Activated CD4-positive, alpha-beta memory T cell treated with anti-CD3 and anti-CD28 coated beads, Interleukin-2, amount 10 ng/mL, durations not matched to agents 7 days and 5 days (primary cell): ENCODE measurements around the gene TPO. TPM values are rescaled to one million over a fixed set of nuclear protein-coding genes. Genes with fewer than 3 reads are reported as not detected.

Source experiments
- CTCF ChIA-PET: fragments of 350-600 bp; sonication (Branson Sonifier 250); formaldehyde crosslinking; loops from one replicate; lab custom pipeline; 2021; ENCODE audit warnings: antibody characterized with exemption, inconsistent platforms; lab: Charles Lee
- POLR2A ChIA-PET: fragments of 350-600 bp; sonication (Branson Sonifier 250); formaldehyde crosslinking; loops from one replicate; lab custom pipeline; 2021; ENCODE audit warnings: antibody characterized with exemption; lab: Charles Lee
- DNase-seq: peaks from one replicate; pipeline ENCODE4 v3.0.0-alpha.2; 2020
- H3K27ac Mint-ChIP-seq: one replicate; pipeline ENCODE4 v1.8.0; 2021; ENCODE audit warnings: mild to moderate bottlenecking, mixed read lengths
- H3K27me3 Mint-ChIP-seq: one replicate; pipeline ENCODE4 v1.8.0; 2021; ENCODE audit warnings: mixed read lengths
- H3K36me3 Mint-ChIP-seq: one replicate; pipeline ENCODE4 v1.8.0; 2021; ENCODE audit warnings: low read depth, mixed read lengths
- H3K4me1 Mint-ChIP-seq: one replicate; pipeline ENCODE4 v1.8.0; 2021; ENCODE audit warnings: mixed read lengths
- H3K4me3 Mint-ChIP-seq: one replicate; pipeline ENCODE4 v1.8.0; 2021; ENCODE audit warnings: mild to moderate bottlenecking, mixed read lengths
- H3K9me3 Mint-ChIP-seq: one replicate; pipeline ENCODE4 v1.8.0; 2021; ENCODE audit warnings: mixed read lengths
- total RNA-seq, 2 experiments: library from RNA; stranded (reverse); gene quantifications; one replicate each; pipeline ENCODE4 v1.2.3, GENCODE V29; 2021

The TPO gene
- total RNA-seq, 2 experiments from 2014 or later: 0.73 TPM; not detected in 1

GRCh38 chr2:1437537-1437936 is 24.3 kb downstream of the TPO start:
- Mint-ChIP-seq H3K27ac (no peak overlapping the region), H3K4me1 (no peaks in the 10 kb centered on the region), H3K9me3 (no peaks in the 10 kb centered on the region), H3K36me3 (no peaks in the 10 kb centered on the region), H3K4me3 (no peak overlapping the region), H3K27me3 (no peaks in the 10 kb centered on the region)
- ChIA-PET CTCF (no interaction called here), POLR2A (no interaction called here)
- no peak for DNase-seq

- Mint-ChIP-seq H3K27ac (no peak overlapping the region), H3K36me3 (no peaks in the 10 kb centered on the region), H3K4me1 (no peaks in the 10 kb centered on the region), H3K4me3 (no peak overlapping the region), H3K27me3 (no peaks in the 10 kb centered on the region), H3K9me3 (no peaks in the 10 kb centered on the region)
- no peak for DNase-seq
- POLR2A ChIA-PET: no interaction called here
- CTCF ChIA-PET: no interaction called here
Observed at GRCh38 chr2:1438972-1439371, 25.7 kb downstream of the TPO start.

DNA sequence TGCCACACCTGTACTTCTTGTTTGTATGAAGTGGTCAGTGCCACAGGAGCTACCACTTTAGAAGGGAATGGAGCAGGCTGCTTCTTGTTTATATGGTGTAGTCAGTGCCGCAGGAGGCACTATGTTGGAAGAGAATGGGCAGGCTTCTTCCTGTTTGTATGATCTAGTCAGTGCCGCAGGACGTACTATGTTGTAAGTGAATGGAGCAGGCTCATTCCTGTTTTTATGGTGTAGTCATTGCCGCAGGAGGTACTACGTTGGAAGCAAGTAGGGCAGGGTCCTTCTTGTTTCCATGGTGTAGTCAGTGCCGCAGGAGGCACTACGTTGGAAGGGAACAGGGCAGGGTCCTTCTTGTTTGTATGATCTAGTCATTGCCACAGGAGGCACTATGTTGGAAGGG is 27.3 kb downstream of the TPO start:
- ChIA-PET POLR2A (no interaction called here), CTCF (no interaction called here)
- Mint-ChIP-seq H3K4me3 (no peak overlapping the region), H3K9me3 (no peaks in the 10 kb centered on the region), H3K36me3 (no peaks in the 10 kb centered on the region), H3K4me1 (no peaks in the 10 kb centered on the region), H3K27me3 (no peaks in the 10 kb centered on the region), H3K27ac (no peak overlapping the region)
- DNase-seq: no peak

DNA sequence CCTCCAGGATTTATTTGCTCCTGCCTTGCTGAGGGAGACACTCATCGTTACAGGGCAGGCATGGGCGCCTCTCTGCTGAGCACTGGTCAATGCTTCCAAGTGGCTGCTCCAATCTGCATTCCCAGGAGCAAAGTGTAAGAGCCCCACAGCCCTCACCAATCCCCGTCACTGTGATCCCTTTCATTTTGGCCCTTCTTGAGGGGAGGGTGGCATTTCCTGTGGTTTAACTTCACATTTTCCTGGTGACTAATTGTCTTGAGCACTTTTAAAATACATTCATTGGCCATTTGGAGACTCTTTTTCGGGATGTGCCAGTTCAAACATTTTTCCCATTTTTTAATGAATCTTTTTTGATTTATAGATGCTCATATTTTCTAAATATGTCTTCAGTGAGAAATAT is 33.0 kb downstream of the TPO start:
- H3K4me1 Mint-ChIP-seq: no peaks in the 10 kb centered on the region
- H3K27ac Mint-ChIP-seq: no peak overlapping the region
- H3K4me3 Mint-ChIP-seq: no peak overlapping the region
- ChIA-PET CTCF (no interaction called here), POLR2A (no interaction called here)
- DNase-seq: no peak
- H3K27me3 Mint-ChIP-seq: peaks cover 5% of the 10 kb centered on the region
- H3K9me3 Mint-ChIP-seq: no peaks in the 10 kb centered on the region
- no peaks in the 10 kb centered on the region for H3K36me3 Mint-ChIP-seq

DNA sequence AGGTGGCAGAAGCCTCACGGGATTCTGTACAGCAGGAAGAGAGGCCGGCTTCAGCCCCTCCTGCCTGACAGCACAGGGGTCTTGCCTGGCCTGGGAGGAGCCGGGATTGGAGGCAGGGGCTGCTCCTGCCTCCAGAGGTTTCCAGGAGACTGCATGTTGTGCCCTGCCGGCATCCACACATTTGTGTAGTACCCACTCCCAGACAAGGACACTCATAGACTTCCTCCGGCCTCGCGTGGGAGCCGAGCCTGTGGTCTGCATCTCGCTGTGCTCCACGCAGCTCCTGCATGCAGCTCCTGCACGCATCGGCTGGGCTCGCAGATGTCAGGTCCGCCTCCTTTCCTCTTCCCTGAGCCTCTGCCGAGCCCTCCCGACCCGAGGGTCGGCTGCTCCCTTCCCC is 34.7 kb downstream of the TPO start:
- Mint-ChIP-seq H3K27ac (no peak overlapping the region), H3K27me3 (peaks cover 7% of the 10 kb centered on the region), H3K9me3 (no peaks in the 10 kb centered on the region), H3K4me1 (no peaks in the 10 kb centered on the region), H3K36me3 (no peaks in the 10 kb centered on the region), H3K4me3 (no peak overlapping the region)
- POLR2A ChIA-PET: no interaction called here
- CTCF ChIA-PET: no interaction called here
- DNase-seq: no peak

DNA sequence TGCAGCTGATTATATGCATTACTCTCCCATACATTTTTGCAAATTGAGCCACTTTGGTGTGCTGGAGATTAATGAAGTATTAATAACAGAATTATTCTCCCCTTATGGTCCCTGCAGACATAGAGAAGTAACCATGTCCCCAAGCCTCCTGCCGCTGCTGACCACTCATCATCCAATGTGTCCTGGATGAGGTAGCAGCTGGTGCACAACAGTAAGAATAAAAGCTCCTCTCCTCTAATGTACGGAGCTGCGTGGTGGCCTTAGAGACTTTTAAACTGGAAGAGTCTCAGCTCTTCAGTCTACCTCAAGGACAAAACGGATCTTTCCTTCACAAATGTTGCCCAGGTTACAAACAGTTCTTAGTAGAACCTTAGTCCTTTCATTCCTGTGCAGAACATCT is 37.7 kb downstream of the TPO start:
- Mint-ChIP-seq H3K27ac (no peak overlapping the region), H3K4me3 (no peak overlapping the region), H3K36me3 (no peaks in the 10 kb centered on the region), H3K4me1 (no peaks in the 10 kb centered on the region), H3K9me3 (peaks cover 2% of the 10 kb centered on the region), H3K27me3 (peaks cover 7% of the 10 kb centered on the region)
- ChIA-PET POLR2A (no interaction called here), CTCF (no interaction called here)
- DNase-seq: no peak

GRCh38 chr2:1451422-1451821 is 38.2 kb downstream of the TPO start:
- Mint-ChIP-seq H3K4me3 (no peak overlapping the region), H3K9me3 (peaks cover 3% of the 10 kb centered on the region), H3K27me3 (peaks cover 7% of the 10 kb centered on the region), H3K27ac (no peak overlapping the region), H3K4me1 (no peaks in the 10 kb centered on the region), H3K36me3 (no peaks in the 10 kb centered on the region)
- no peak for DNase-seq
- CTCF ChIA-PET: no interaction called here
- POLR2A ChIA-PET: no interaction called here

GRCh38 chr2:1453561-1453960 is 40.3 kb downstream of the TPO start:
- ChIA-PET CTCF (no interaction called here), POLR2A (no interaction called here)
- H3K27me3 Mint-ChIP-seq: peaks cover 5% of the 10 kb centered on the region
- H3K4me1 Mint-ChIP-seq: no peaks in the 10 kb centered on the region
- no peaks in the 10 kb centered on the region for H3K36me3 Mint-ChIP-seq
- no peak overlapping the region for H3K27ac Mint-ChIP-seq
- H3K9me3 Mint-ChIP-seq: peaks cover 10% of the 10 kb centered on the region
- no peak overlapping the region for H3K4me3 Mint-ChIP-seq
- DNase-seq: no peak

DNA sequence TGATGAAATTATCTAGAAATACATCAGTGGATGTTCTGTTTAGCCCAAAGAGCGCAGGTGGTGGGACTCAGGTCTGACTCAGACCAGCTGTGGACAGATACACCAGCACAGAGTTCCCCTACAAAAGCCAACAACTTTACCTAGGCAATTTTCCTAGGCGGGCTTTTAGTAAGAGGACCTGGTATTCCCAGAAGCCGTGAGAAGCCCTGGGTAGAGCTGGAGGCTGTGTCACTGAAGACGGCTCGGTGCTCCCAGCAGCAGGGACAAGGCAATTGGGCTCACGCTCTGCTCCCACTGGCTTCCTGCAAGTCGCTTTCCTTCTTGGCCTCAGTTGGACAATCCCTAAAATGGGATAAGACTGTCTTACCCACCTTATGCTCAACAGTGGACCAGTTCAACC is 41.1 kb downstream of the TPO start:
- H3K9me3 Mint-ChIP-seq: peaks cover 10% of the 10 kb centered on the region
- ChIA-PET POLR2A (no interaction called here), CTCF (no interaction called here)
- peaks cover 5% of the 10 kb centered on the region for H3K27me3 Mint-ChIP-seq
- H3K36me3 Mint-ChIP-seq: no peaks in the 10 kb centered on the region
- H3K4me3 Mint-ChIP-seq: no peak overlapping the region
- H3K27ac Mint-ChIP-seq: no peak overlapping the region
- DNase-seq: no peak
- H3K4me1 Mint-ChIP-seq: no peaks in the 10 kb centered on the region

- Mint-ChIP-seq H3K27me3 (peaks cover 5% of the 10 kb centered on the region), H3K4me3 (no peak overlapping the region), H3K27ac (no peak overlapping the region), H3K9me3 (peaks cover 10% of the 10 kb centered on the region), H3K4me1 (no peaks in the 10 kb centered on the region), H3K36me3 (no peaks in the 10 kb centered on the region)
- CTCF ChIA-PET: no interaction called here
- POLR2A ChIA-PET: no interaction called here
- DNase-seq: no peak
Observed at GRCh38 chr2:1455466-1455865, 42.2 kb downstream of the TPO start.

- Mint-ChIP-seq H3K9me3 (peaks cover 10% of the 10 kb centered on the region), H3K27me3 (no peaks in the 10 kb centered on the region), H3K4me1 (no peaks in the 10 kb centered on the region), H3K27ac (no peak overlapping the region), H3K36me3 (no peaks in the 10 kb centered on the region), H3K4me3 (no peak overlapping the region)
- no peak for DNase-seq
- POLR2A ChIA-PET: no interaction called here
- CTCF ChIA-PET: no interaction called here
Observed at GRCh38 chr2:1458432-1458831, 45.2 kb downstream of the TPO start.

DNA sequence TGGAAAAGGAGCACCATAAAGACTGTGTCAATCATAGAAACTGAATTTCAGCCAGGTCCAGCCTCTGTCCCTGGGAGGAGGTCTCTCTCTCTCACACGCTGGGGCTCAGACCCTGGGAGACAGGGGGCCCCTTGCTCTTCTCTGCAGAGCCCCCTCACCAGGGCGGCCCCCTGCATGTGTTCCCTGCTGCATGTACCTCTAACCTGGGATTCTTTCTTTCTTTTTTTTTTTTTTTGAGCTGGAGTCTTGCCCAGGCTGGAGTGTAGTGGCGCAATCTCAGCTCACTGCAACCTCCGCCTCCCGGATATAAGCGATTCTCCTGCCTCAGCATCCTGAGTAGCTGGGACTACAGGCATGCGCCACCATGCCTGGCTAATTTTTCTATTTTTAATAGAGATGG is 46.5 kb downstream of the TPO start:
- no peaks in the 10 kb centered on the region for H3K4me1 Mint-ChIP-seq
- DNase-seq: no peak
- no peak overlapping the region for H3K4me3 Mint-ChIP-seq
- peaks cover 3% of the 10 kb centered on the region for H3K27me3 Mint-ChIP-seq
- peaks cover 10% of the 10 kb centered on the region for H3K9me3 Mint-ChIP-seq
- H3K36me3 Mint-ChIP-seq: no peaks in the 10 kb centered on the region
- ChIA-PET CTCF (no interaction called here), POLR2A (no interaction called here)
- H3K27ac Mint-ChIP-seq: no peak overlapping the region

- ChIA-PET CTCF (no interaction called here), POLR2A (no interaction called here)
- no peak overlapping the region for H3K27ac Mint-ChIP-seq
- no peak overlapping the region for H3K4me3 Mint-ChIP-seq
- no peaks in the 10 kb centered on the region for H3K4me1 Mint-ChIP-seq
- DNase-seq: no peak
- no peaks in the 10 kb centered on the region for H3K36me3 Mint-ChIP-seq
- peaks cover 8% of the 10 kb centered on the region for H3K9me3 Mint-ChIP-seq
- peaks cover 3% of the 10 kb centered on the region for H3K27me3 Mint-ChIP-seq
Observed at GRCh38 chr2:1460851-1461418, 47.7 kb downstream of the TPO start.

- POLR2A ChIA-PET: no interaction called here
- CTCF ChIA-PET: no interaction called here
- Mint-ChIP-seq H3K4me3 (no peak overlapping the region), H3K27me3 (peaks cover 4% of the 10 kb centered on the region), H3K36me3 (no peaks in the 10 kb centered on the region), H3K9me3 (peaks cover 7% of the 10 kb centered on the region), H3K4me1 (no peaks in the 10 kb centered on the region), H3K27ac (no peak overlapping the region)
- DNase-seq: no peak
Observed at GRCh38 chr2:1461507-1462390, 48.5 kb downstream of the TPO start.
